Suprapubic skin (tissue), 4 donors: ENCODE measurements around the gene ID4. TPM values are rescaled to one million over a fixed set of nuclear protein-coding genes. Genes with fewer than 3 reads are reported as not detected.
A peak's percentile ranks its signal among the peaks of the same experiment; 100 is the strongest.

Source experiments
- DNase-seq, 2 donors: peaks; one replicate each; pipeline ENCODE4 v3.0.0-alpha.2; 2019; ENCODE audit warnings: low spot score in 2 of 2
- H3K27ac ChIP-seq: fragments of 200-600 bp; sonication (generic); one replicate; pipeline ENCODE4 v1.5.1; 2019
- H3K27me3 ChIP-seq: fragments of 200-600 bp; sonication (generic); one replicate; pipeline ENCODE4 v1.5.1; 2019
- H3K36me3 ChIP-seq: fragments of 200-600 bp; sonication (generic); one replicate; pipeline ENCODE4 v1.5.1; 2019
- H3K4me1 ChIP-seq: fragments of 200-600 bp; sonication (generic); one replicate; pipeline ENCODE4 v1.5.1; 2019
- H3K4me3 ChIP-seq: fragments of 200-600 bp; sonication (generic); one replicate; pipeline ENCODE4 v1.5.1; 2019; ENCODE audit warnings: mild to moderate bottlenecking
- H3K9me3 ChIP-seq: fragments of 200-600 bp; sonication (generic); one replicate; pipeline ENCODE4 v1.5.1; 2019
- EP300 ChIP-seq: sonication (generic); formaldehyde crosslinking; IDR thresholded peaks from one replicate; pipeline ENCODE4 v1.6.1; 2017; ENCODE audit warnings: antibody characterized with exemption
- POLR2A ChIP-seq, 2 donors: fragments of 450-650 bp; IDR thresholded peaks; one replicate each; pipeline ENCODE4 v1.6.1; 2017; ENCODE audit warnings: antibody characterized with exemption in 2 of 2, mild to moderate bottlenecking in 2 of 2, moderate library complexity in 2 of 2
- POLR2AphosphoS5 ChIP-seq, 3 donors: sonication (generic); formaldehyde crosslinking; IDR thresholded peaks; one replicate each; pipeline ENCODE4 v1.6.1; 2017; ENCODE audit warnings: antibody characterized with exemption in 3 of 3
- WGBS: methylation state at CpG from one replicate; pipeline ENCODE4 v1.1.5; 2018; 5-methylcytosine and 5-hydroxymethylcytosine counted together
- total RNA-seq, 4 donors: library from RNA; depleted of rRNA; stranded (reverse); fragments of >200 nt; gene quantifications; one replicate each; pipeline ENCODE4 v1.1.0, GENCODE V29; 2016
- TF ChIP-seq, protein P1 (sequence below), 2 donors: fragments of 200-600 bp in 1 of 2; fragments of 450-650 bp in 1 of 2; sonication (generic) in 1 of 2; IDR thresholded peaks; one replicate each; pipeline ENCODE4 v1.5.1; 2016 to 2019; ENCODE audit warnings: antibody characterized with exemption in 2 of 2, mild to moderate bottlenecking in 1 of 2, moderate library complexity in 1 of 2

Gene ID4, protein sequence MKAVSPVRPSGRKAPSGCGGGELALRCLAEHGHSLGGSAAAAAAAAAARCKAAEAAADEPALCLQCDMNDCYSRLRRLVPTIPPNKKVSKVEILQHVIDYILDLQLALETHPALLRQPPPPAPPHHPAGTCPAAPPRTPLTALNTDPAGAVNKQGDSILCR
- total RNA-seq, result 100 to 1,000 TPM; 124 to 295 (median 157) TPM

DNA sequence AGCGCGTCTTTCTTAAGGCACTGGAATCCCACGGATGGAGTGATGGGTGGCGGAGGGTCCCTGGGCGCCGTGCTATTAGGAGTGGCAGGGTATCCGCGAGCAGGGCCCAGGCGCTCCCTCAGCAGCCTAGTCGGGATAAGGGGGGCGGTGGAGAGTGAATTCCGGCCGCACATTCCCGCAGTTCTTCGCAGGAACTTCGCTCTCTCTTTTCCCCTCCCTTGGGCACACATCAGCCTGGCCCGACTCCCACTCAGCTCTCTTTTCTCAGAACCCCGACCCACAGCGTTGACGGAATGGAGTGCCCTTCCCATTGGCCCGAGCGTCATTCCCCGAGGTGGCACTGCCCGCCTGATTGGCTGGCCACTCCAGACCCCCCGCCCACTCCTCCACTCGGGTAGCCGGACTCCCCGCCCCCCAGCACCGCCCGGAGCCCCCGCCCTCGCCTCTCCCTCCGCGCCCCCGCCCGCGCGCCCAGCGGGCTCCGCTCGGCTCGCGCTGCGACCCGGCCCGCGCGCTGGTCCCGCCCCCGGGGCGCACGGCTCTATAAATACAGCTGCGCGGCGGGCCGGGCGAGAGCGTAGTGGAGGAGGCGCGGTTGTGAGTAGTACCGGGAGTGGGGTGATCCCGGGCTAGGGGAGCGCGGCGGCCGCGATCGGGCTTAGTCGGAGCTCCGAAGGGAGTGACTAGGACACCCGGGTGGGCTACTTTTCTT lies at the start of gene ID4:
TSS of gene ID4 (plus strand) at position 572 of the 712 bp plus-strand sequence. CDS start 385 bp downstream, outside the sequence.
- Histone ChIP-seq H3K4me3 (peak within 1 kb of the TSS; percentile 92), H3K36me3 (no peaks in the 10 kb centered on the region), H3K27me3 (peaks cover 6% of the 10 kb centered on the region), H3K9me3 (no peaks in the 10 kb centered on the region), H3K4me1 (peaks cover 38% of the 10 kb centered on the region), H3K27ac (peak within 1 kb of the TSS; percentile 96)
- TF ChIP-seq EP300, result no peak
- peak; percentile 94 to 95 for TF ChIP-seq POLR2A (IDR thresholded peaks at IDR 0.05)
- peak in 2 of 3 donors; percentile 79 to 95 for TF ChIP-seq POLR2AphosphoS5 (IDR thresholded peaks at IDR 0.05)
- TF ChIP-seq, protein P1, sequence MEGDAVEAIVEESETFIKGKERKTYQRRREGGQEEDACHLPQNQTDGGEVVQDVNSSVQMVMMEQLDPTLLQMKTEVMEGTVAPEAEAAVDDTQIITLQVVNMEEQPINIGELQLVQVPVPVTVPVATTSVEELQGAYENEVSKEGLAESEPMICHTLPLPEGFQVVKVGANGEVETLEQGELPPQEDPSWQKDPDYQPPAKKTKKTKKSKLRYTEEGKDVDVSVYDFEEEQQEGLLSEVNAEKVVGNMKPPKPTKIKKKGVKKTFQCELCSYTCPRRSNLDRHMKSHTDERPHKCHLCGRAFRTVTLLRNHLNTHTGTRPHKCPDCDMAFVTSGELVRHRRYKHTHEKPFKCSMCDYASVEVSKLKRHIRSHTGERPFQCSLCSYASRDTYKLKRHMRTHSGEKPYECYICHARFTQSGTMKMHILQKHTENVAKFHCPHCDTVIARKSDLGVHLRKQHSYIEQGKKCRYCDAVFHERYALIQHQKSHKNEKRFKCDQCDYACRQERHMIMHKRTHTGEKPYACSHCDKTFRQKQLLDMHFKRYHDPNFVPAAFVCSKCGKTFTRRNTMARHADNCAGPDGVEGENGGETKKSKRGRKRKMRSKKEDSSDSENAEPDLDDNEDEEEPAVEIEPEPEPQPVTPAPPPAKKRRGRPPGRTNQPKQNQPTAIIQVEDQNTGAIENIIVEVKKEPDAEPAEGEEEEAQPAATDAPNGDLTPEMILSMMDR (IDR thresholded peaks at IDR 0.05), result no peak
- peak; percentile 97 to 98 for DNase-seq
- WGBS, result 3% methylated on average over 24 of the region's 71 CpGs

DNA sequence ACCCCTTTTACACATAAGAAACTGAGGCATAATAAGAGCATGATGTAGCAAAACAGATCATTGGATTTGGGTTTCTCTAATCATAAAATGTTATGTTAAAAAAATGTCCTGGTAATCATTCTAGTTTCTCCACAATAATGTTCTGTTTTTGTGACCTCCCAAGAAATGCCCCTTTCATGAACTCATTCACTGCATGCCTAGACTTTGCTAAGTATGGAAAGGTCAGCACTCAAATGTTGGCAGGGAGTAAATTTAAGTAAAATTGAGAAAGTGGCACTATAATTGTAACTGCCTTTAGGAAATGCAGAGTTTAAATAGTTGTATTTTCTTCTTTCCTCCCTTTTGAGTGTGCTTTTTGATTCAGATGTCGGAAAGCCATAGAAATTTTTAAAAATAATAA lies 48.5 kb upstream of the ID4 start:
- no peak overlapping the region for H3K27ac ChIP-seq
- 95% methylated on average over 1 of the region's 1 CpG for WGBS
- no peak overlapping the region for H3K4me3 ChIP-seq
- no peaks in the 10 kb centered on the region for H3K36me3 ChIP-seq
- no peaks in the 10 kb centered on the region for H3K27me3 ChIP-seq
- no peaks in the 10 kb centered on the region for H3K9me3 ChIP-seq
- TF ChIP-seq EP300 (no peak), POLR2AphosphoS5 (IDR thresholded peaks at IDR 0.05) (no peak), POLR2A (IDR thresholded peaks at IDR 0.05) (no peak)
- TF ChIP-seq, protein P1 (IDR thresholded peaks at IDR 0.05), result no peak
- no peaks in the 10 kb centered on the region for H3K4me1 ChIP-seq
- no peak for DNase-seq

DNA sequence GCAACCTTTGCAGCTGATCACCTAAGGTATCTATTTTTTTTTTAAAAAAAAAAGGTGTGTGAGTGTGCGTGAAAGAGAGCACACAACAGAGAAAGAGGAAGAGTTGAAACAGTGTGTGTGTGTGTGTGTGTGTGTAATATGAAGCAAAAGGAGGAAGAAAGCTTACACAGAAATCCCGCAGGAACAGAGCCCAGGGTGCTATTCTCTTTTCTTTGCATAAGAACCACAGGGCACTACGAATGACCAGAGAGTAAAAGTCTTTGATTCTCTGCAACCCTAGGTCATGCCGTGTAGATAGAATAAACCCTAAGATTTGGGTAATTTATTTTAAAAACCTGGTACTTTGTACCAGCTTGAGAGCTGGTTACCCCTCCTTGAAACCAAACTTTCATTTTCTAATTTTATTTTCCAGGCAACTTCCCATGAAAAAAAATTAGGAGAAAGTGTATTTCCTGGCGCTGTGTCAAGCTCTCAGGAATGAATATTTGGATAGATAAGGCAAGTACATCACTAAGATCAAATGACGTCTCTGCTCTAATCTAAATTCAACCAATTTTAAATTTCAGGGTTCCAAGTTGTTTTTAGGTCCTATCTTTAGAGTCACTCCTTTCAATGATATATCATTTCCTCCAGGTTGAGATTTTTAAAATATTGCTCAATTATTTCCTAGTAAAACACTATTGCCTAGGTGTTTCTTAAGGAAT lies 47.9 kb upstream of the ID4 start:
- no peaks in the 10 kb centered on the region for H3K9me3 ChIP-seq
- no peak overlapping the region for H3K27ac ChIP-seq
- DNase-seq, result no peak
- H3K4me1 ChIP-seq, result no peaks in the 10 kb centered on the region
- no peaks in the 10 kb centered on the region for H3K27me3 ChIP-seq
- 53% methylated on average over 6 of the region's 6 CpGs for WGBS
- no peak overlapping the region for H3K4me3 ChIP-seq
- no peaks in the 10 kb centered on the region for H3K36me3 ChIP-seq
- TF ChIP-seq POLR2A (IDR thresholded peaks at IDR 0.05) (no peak), EP300 (no peak), POLR2AphosphoS5 (IDR thresholded peaks at IDR 0.05) (no peak)
- TF ChIP-seq, protein P1 (IDR thresholded peaks at IDR 0.05), result no peak

DNA sequence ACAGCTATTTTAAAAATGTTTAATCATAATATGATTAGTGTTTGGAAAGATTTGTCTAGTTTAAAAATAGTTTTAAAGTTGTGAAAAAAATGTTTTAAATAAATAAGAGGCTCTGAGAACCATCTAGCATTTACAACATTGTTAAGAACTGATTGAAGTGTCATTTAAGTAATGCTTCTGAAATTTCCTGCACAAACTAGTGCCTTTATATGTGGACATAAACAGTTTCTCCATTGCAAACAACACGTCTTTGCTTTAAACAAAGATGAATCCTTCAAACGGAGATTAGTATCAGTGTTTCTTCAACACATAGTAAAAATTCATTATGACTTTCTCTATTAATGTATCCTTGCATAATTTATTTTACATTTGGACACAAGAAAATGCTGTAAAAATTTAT lies 45.9 kb upstream of the ID4 start:
- Histone ChIP-seq H3K27me3 (no peaks in the 10 kb centered on the region), H3K36me3 (no peaks in the 10 kb centered on the region), H3K9me3 (no peaks in the 10 kb centered on the region), H3K27ac (no peak overlapping the region), H3K4me3 (no peak overlapping the region), H3K4me1 (no peaks in the 10 kb centered on the region)
- no peak for DNase-seq
- 66% methylated on average over 2 of the region's 2 CpGs for WGBS
- no peak for TF ChIP-seq POLR2AphosphoS5 (IDR thresholded peaks at IDR 0.05)
- TF ChIP-seq POLR2A (IDR thresholded peaks at IDR 0.05), result no peak
- TF ChIP-seq, protein P1 (IDR thresholded peaks at IDR 0.05), result no peak
- TF ChIP-seq EP300, result no peak

DNA sequence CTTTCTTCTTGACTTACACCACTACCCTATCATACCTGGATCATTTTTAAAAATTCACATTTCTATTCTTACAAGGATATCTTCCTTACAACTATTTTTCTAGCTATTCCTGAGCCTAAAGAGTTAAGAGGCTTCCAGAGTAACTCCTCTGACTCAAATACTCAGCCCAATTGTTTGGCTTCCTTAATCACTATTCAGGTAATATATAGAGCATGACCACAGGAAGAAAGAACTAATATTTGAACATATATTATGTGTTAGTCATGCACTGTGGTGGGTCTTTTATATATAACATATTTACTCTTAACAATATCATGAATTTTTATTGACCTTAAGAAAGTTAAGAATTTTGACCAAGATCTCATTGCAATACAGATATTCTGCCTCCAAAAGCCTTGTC lies 42.0 kb upstream of the ID4 start:
- DNase-seq, result no peak
- no peak overlapping the region for H3K27ac ChIP-seq
- TF ChIP-seq POLR2AphosphoS5 (IDR thresholded peaks at IDR 0.05) (no peak), EP300 (no peak), POLR2A (IDR thresholded peaks at IDR 0.05) (no peak)
- TF ChIP-seq, protein P1 (IDR thresholded peaks at IDR 0.05), result no peak

More for the DNA sequence above, 42.0 kb upstream of the ID4 start:
- Histone ChIP-seq H3K9me3 (no peaks in the 10 kb centered on the region), H3K36me3 (no peaks in the 10 kb centered on the region), H3K4me1 (no peaks in the 10 kb centered on the region), H3K4me3 (no peak overlapping the region), H3K27me3 (no peaks in the 10 kb centered on the region)
